ENCODE results near the gene AFP. TPM values are rescaled to one million over a fixed set of nuclear protein-coding genes. Genes with fewer than 3 reads are reported as not detected.

AFP gene
- total and polyA plus RNA-seq, 2 of the 13 experiments (the other 11 are each of a cell fraction or from before 2014, with no cell fraction given), result 9,434 to 13,105 TPM

GRCh38 chr4:73401412-73401811 is 34.6 kb upstream of the AFP start (continued):
- no peak for TF ChIP-seq ZNF570 (CRISPR knock-in tag; IDR thresholded peaks at IDR 0.05; ENCODE audit: borderline replicate concordance)
- no peak for TF ChIP-seq POLR2G (IDR thresholded peaks at IDR 0.05; ENCODE audit: low read depth, low read length)
- TF ChIP-seq RXRB (CRISPR knock-in tag; IDR thresholded peaks at IDR 0.05; ENCODE audit: borderline replicate concordance), result 0 out of 2 replicates have a peak, but pooled peaks have one; percentile 15
- TF ChIP-seq ZNF614 (CRISPR knock-in tag; IDR thresholded peaks at IDR 0.05; ENCODE audit: borderline replicate concordance), result no peak
- TF ChIP-seq SKI (IDR thresholded peaks at IDR 0.05; ENCODE audit: partially characterized antibody), result no peak
- TF ChIP-seq HDAC6 (IDR thresholded peaks at IDR 0.05; ENCODE audit: low read depth, low read length), result no peak
- peak; percentile 43; the same call in 1 of the 2 replicates for TF ChIP-seq ISL2 (CRISPR knock-in tag; IDR thresholded peaks at IDR 0.05)
- TF ChIP-seq ZBTB34 (CRISPR knock-in tag; IDR thresholded peaks at IDR 0.05), result no peak
- no peak for TF ChIP-seq ASH2L (IDR thresholded peaks at IDR 0.05; ENCODE audit: insufficient read length, low read depth, low read length)
- peak; percentile 80 for TF ChIP-seq FOXA3 (CRISPR knock-in tag; IDR thresholded peaks at IDR 0.05)
- no peak for TF ChIP-seq ZNF556 (CRISPR knock-in tag; IDR thresholded peaks at IDR 0.05; ENCODE audit: borderline replicate concordance)
- TF ChIP-seq RBM22 (optimal IDR thresholded peaks at IDR 0.05; ENCODE audit: low read length), result no peak
- TF ChIP-seq FOXP1 (IDR thresholded peaks at IDR 0.05), result no peak
- TF ChIP-seq FOXP1 (CRISPR knock-in tag; IDR thresholded peaks at IDR 0.05), result peak; percentile 74
- no peak for TF ChIP-seq TRIM22 (IDR thresholded peaks at IDR 0.05)
- no peak for TF ChIP-seq ZNF24 (IDR thresholded peaks at IDR 0.05)
- no peak for TF ChIP-seq ZNF329 (CRISPR knock-in tag; IDR thresholded peaks at IDR 0.05; ENCODE audit: low read depth)
- no peak for TF ChIP-seq IKZF5 (CRISPR knock-in tag; IDR thresholded peaks at IDR 0.05)
- TF ChIP-seq BCL6 (CRISPR knock-in tag; IDR thresholded peaks at IDR 0.05), result peak; percentile 42; the same call in 1 of the 2 replicates
- TF ChIP-seq CREM (IDR thresholded peaks at IDR 0.05), result peak; percentile 69
- TF ChIP-seq CREM (CRISPR knock-in tag; IDR thresholded peaks at IDR 0.05), result no peak
- no peak for TF ChIP-seq ZNF253 (CRISPR knock-in tag; IDR thresholded peaks at IDR 0.05; ENCODE audit: borderline replicate concordance)
- TF ChIP-seq GLI4 (CRISPR knock-in tag; IDR thresholded peaks at IDR 0.05; ENCODE audit: borderline replicate concordance), result no peak
- no peak for TF ChIP-seq MEIS1 (CRISPR knock-in tag; IDR thresholded peaks at IDR 0.05; ENCODE audit: borderline replicate concordance)
- TF ChIP-seq ZNF180 (CRISPR knock-in tag; IDR thresholded peaks at IDR 0.05; ENCODE audit: borderline replicate concordance, low read depth), result no peak
- no peak for TF ChIP-seq ZNF562 (CRISPR knock-in tag; IDR thresholded peaks at IDR 0.05; ENCODE audit: borderline replicate concordance)
- TF ChIP-seq PPARG (CRISPR knock-in tag; conservative IDR thresholded peaks at IDR 0.05), result peak; percentile 49; the same call in 1 of the 2 replicates
- 0 out of 2 replicates have a peak, but pooled peaks have one; percentile 11 for TF ChIP-seq CEBPG (CRISPR knock-in tag; IDR thresholded peaks at IDR 0.05)
- no peak for TF ChIP-seq ETV6 (CRISPR knock-in tag; conservative IDR thresholded peaks at IDR 0.05)
- TF ChIP-seq ARID2 (CRISPR knock-in tag; IDR thresholded peaks at IDR 0.05; ENCODE audit: borderline replicate concordance), result no peak
- TF ChIP-seq NCOA2 (CRISPR knock-in tag; IDR thresholded peaks at IDR 0.05), result peak; percentile 70
- TF ChIP-seq GABPB1 (CRISPR knock-in tag; IDR thresholded peaks at IDR 0.05), result no peak
